ENCODE measurements around the gene C10orf105.

Gene C10orf105

GRCh38 chr10:71678057-71678805, 41.3 kb downstream of the C10orf105 start:
- TF ChIP-seq CTCF (IDR thresholded peaks at IDR 0.05; ENCODE audit: low read length, missing control alignments), result no peak
- DNase-seq (ENCODE audit: low read depth), result no peak
- no peak overlapping the region for H3K4me3 ChIP-seq (replicated peaks; ENCODE audit: low read depth, low read length)

GRCh38 chr10:71677261-71677660, 42.3 kb downstream of the C10orf105 start:
- no peak overlapping the region for H3K4me3 ChIP-seq (replicated peaks; ENCODE audit: low read depth, low read length)
- no peak for TF ChIP-seq CTCF (IDR thresholded peaks at IDR 0.05; ENCODE audit: low read length, missing control alignments)
- no peak for DNase-seq (ENCODE audit: low read depth)

GRCh38 chr10:71675295-71675970, 44.1 kb downstream of the C10orf105 start:
- no peak for DNase-seq (ENCODE audit: low read depth)
- TF ChIP-seq CTCF (IDR thresholded peaks at IDR 0.05; ENCODE audit: low read length, missing control alignments), result no peak
- no peak overlapping the region for H3K4me3 ChIP-seq (replicated peaks; ENCODE audit: low read depth, low read length)

- TF ChIP-seq CTCF (IDR thresholded peaks at IDR 0.05; ENCODE audit: low read length, missing control alignments), result no peak
- no peak overlapping the region for H3K4me3 ChIP-seq (replicated peaks; ENCODE audit: low read depth, low read length)
Observed at GRCh38 chr10:71671994-71672946, 47.3 kb downstream of the C10orf105 start.

GRCh38 chr10:71667387-71667752, 52.2 kb downstream of the C10orf105 start:
- no peak for DNase-seq (ENCODE audit: low read depth)
- no peak for TF ChIP-seq CTCF (IDR thresholded peaks at IDR 0.05; ENCODE audit: low read length, missing control alignments)
- no peak overlapping the region for H3K4me3 ChIP-seq (replicated peaks; ENCODE audit: low read depth, low read length)

More at GRCh38 chr10:71671994-71672946, 47.3 kb downstream of the C10orf105 start:
- DNase-seq (ENCODE audit: low read depth), result no peak

DNA sequence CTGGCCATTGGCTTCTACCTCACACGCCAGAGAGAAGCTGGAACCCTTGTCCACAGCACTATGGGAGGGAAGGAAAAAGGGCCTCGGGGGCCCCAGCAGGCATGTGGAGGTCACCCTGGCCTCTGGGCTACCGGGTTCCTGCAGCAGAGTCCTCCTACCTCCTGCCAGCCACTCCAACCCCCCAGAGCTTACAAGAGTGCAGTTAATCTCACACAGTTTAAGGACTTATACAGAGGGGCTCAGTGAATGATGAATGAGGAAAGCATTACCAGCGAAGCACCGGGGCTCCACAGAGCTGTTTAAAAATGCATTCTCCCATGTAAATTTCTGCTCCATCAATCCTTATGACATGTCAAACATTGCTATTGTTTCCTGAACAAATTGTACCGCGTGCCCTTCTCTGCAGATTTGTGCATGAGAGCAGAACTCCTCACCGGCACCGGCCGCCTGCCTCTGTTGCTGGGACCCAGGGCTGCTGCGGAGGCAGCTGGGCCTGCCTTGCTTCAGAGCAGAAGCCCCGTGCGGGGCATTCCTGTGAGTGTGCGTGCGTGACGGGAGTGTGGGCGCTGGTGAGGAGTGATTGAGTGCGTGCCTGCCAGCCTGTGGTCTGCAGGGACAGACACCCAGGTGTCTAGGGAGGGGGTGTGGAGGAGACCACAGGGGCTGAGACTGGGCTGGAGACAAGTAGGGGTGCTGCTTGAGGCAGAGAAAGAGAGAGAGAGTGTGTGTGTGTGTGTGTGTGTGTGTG, 52.8 kb downstream of the C10orf105 start:
- DNase-seq (ENCODE audit: low read depth), result no peak
- no peak overlapping the region for H3K4me3 ChIP-seq (replicated peaks; ENCODE audit: low read depth, low read length)
- no peak for TF ChIP-seq CTCF (IDR thresholded peaks at IDR 0.05; ENCODE audit: low read length, missing control alignments)

Measured in fibroblast of pulmonary artery (primary cell).